HepG2 (cell line): Measurements from ENCODE around the gene PIGZ. TPM values are rescaled to one million over a fixed set of nuclear protein-coding genes. Genes with fewer than 3 reads are reported as not detected.
A peak's percentile ranks its signal among the peaks of the same experiment; 100 is the strongest.

ENCODE experiments used
- ATAC-seq: fragments of 200-7000 bp; cut with Tn5 transposase; 3 replicates; pipeline ENCODE4 v1.9.1; 2020; ENCODE audit warnings: mild to moderate bottlenecking, moderate library complexity
- BruUV-seq: library from RNA; stranded (reverse); fragments of 400-500 nt; replicated peaks from 2 replicates; lab custom pipeline; 2021; lab: Mats Ljungman, UMichigan
- CTCF ChIA-PET: fragments of 300-600 bp; formaldehyde crosslinking; extraction: SDS; loops from one replicate; lab custom pipeline; 2021; ENCODE audit warnings: low total read pairs, inconsistent platforms, low intra/inter-chr PET ratio; lab: Yijun Ruan, JAX
- POLR2A ChIA-PET: fragments of 350-600 bp; sonication (Branson Sonifier 250); formaldehyde crosslinking; loops from one replicate; lab custom pipeline; 2020; ENCODE audit warnings: antibody characterized with exemption, inconsistent platforms; lab: Yijun Ruan, JAX
- DNase-seq: peaks from one replicate; pipeline ENCODE4 v3.0.0-alpha.2; 2015; ENCODE audit warnings: low spot score
- FAIRE-seq: peaks from 3 replicates; lab custom pipeline; 2011; peaks lifted over from hg19 to GRCh38; lab: Jason Lieb, UNC
- H2AFZ ChIP-seq: one replicate; pipeline ENCODE4 v1.6.1; 2011; ENCODE audit warnings: low read length, inconsistent platforms
- H3K27ac ChIP-seq: fragments of 300-600 bp; 3 replicates; pipeline ENCODE4 v1.8.0; 2011; ENCODE audit warnings: mixed run types, mild to moderate bottlenecking, mixed read lengths, low read length, inconsistent platforms; ENCODE audit not compliant: insufficient read depth; ENCODE audit errors: extremely low read length
- H3K27me3 ChIP-seq, 2 experiments: fragments of 200-600 bp in 1 of 2; 2 replicates in 1 of 2; 3 replicates in 1 of 2; pipeline versions ENCODE4 v1.6.0 to v1.8.0; 2011; ENCODE audit warnings: low read length in 2 of 2, mild to moderate bottlenecking in 2 of 2, moderate library complexity in 2 of 2, inconsistent platforms in 1 of 2; ENCODE audit not compliant: insufficient read depth in 2 of 2, control insufficient read depth in 1 of 2
- H3K36me3 ChIP-seq, 2 experiments: fragments of 200-600 bp in 1 of 2; replicated peaks in 1 of 2; 2 replicates in 1 of 2; 3 replicates in 1 of 2; pipeline versions ENCODE4 v1.5.1 to v1.8.0; 2011; ENCODE audit warnings: low read length in 2 of 2, inconsistent platforms in 1 of 2; ENCODE audit not compliant: insufficient read depth in 2 of 2, control insufficient read depth in 1 of 2
- H3K4me1 ChIP-seq: 2 replicates; pipeline ENCODE4 v1.5.1; 2012; ENCODE audit warnings: low read length, inconsistent platforms; ENCODE audit not compliant: insufficient read depth
- H3K4me2 ChIP-seq: 2 replicates; pipeline ENCODE4 v1.6.0; 2011; ENCODE audit warnings: low read depth, low read length, inconsistent platforms
- H3K4me3 ChIP-seq, 3 experiments: fragments of 200-600 bp in 1 of 3; sonication (generic), shearing (Covaris generic) in 1 of 3; replicated peaks in 1 of 3; 2 replicates each; pipeline ENCODE4 v1.5.1; 2011 to 2016; ENCODE audit warnings: low read length in 3 of 3, inconsistent platforms in 2 of 3, low read depth in 2 of 3, mild to moderate bottlenecking in 2 of 3, control low read depth in 1 of 3, mixed read lengths in 1 of 3; ENCODE audit not compliant: insufficient read depth in 1 of 3
- H3K79me2 ChIP-seq: one replicate; pipeline ENCODE4 v1.6.1; 2011; ENCODE audit warnings: low read length, inconsistent platforms; ENCODE audit not compliant: insufficient read depth
- H3K9ac ChIP-seq: 2 replicates; pipeline ENCODE4 v1.6.0; 2011; ENCODE audit warnings: mild to moderate bottlenecking, low read depth, low read length, inconsistent platforms; ENCODE audit not compliant: insufficient read depth
- H3K9me3 ChIP-seq: 2 replicates; pipeline ENCODE4 v1.5.1; 2012; ENCODE audit warnings: mild to moderate bottlenecking, low read length
- H4K20me1 ChIP-seq: 2 replicates; pipeline ENCODE4 v1.6.0; 2011; ENCODE audit warnings: inconsistent platforms, mild to moderate bottlenecking, low read length, moderate library complexity; ENCODE audit not compliant: insufficient read depth
- ZNF687 ChIP-seq: sonication (generic); formaldehyde crosslinking; IDR thresholded peaks from 2 replicates; pipeline ENCODE4 v1.5.1; 2020; ENCODE audit warnings: mild to moderate bottlenecking, missing genetic modification reagents, moderate library complexity
- WGBS: methylation state at CpG from one replicate; pipeline ENCODE4 v1.1.6; 2017; ENCODE audit warnings: low lambda C conversion rate; 5-methylcytosine and 5-hydroxymethylcytosine counted together
- in situ Hi-C: cut with HindIII; loops from 2 replicates; pipeline ENCODE4 v1.10.0; 2017; ENCODE audit warnings: low pct_unique_long_range_greater_than_20kb; ENCODE audit not compliant: extremely low pct_ligation_motif_present
- intact Hi-C: fragments of 100-400 bp; cut with micrococcal nuclease; formaldehyde crosslinking; loops from one replicate; pipeline ENCODE4 v1.10.0; 2022; ENCODE audit not compliant: unreplicated experiment
- polyA plus RNA-seq, 8 experiments: library from polyadenylated mRNA; depleted of rRNA in 3 of 8; stranded (reverse) in 7 of 8; unstranded in 1 of 8; fragments of >200 nt; fragmentation: Illumina TruSeq in 4 of 8; extraction: Trizol in 4 of 8; gene quantifications; 2 replicates each; pipeline versions ENCODE4 v1.2.1 to v1.2.3, GENCODE V29; 2011 to 2016; ENCODE audit warnings: low read depth in 4 of 8, missing spikeins in 1 of 8, mixed read lengths in 1 of 8; ENCODE audit not compliant: insufficient read depth in 1 of 8
- total RNA-seq, 5 experiments: library from RNA; depleted of rRNA; stranded (reverse); fragments of >200 nt; fragmentation: Illumina TruSeq; extraction: Trizol; gene quantifications; 2 replicates each; pipeline ENCODE4 v1.2.3, GENCODE V29; 2016; ENCODE audit warnings: low read depth in 1 of 5
- TF ChIP-seq, protein P1 (sequence below): sonication (generic); formaldehyde crosslinking; conservative IDR thresholded peaks from 2 replicates; pipeline ENCODE4 v1.5.0; 2020; ENCODE audit warnings: missing genetic modification reagents

Gene PIGZ
- total and polyA plus RNA-seq, 2 of the 13 experiments (the other 11 are each of a cell fraction or from before 2014, with no cell fraction given): 4.7 to 60.5 TPM

GRCh38 chr3:196998966-196999760, 30.5 kb upstream of the PIGZ start:
- no peak for DNase-seq
- Histone ChIP-seq H3K4me3 (no peak overlapping the region), H4K20me1 (no peaks in the 10 kb centered on the region), H3K9me3 (no peaks in the 10 kb centered on the region), H3K27ac (no peak overlapping the region), H3K9ac (no peak overlapping the region), H3K79me2 (no peaks in the 10 kb centered on the region), H2AFZ (no peak overlapping the region), H3K27me3 (no peaks in the 10 kb centered on the region), H3K4me1 (peaks cover 42% of the 10 kb centered on the region), H3K4me2 (no peak overlapping the region), H3K36me3 (no peaks in the 10 kb centered on the region)
- no TSS peak for BruUV-seq
- POLR2A ChIA-PET: no interaction called here
- in situ Hi-C loops (loop anchor here (25.0 kb wide), 1 partner anchor 513 kb away; no protein-coding TSS in a partner anchor), intact Hi-C loops (no loop called here)
- 79% methylated on average over 12 of the region's 21 CpGs for WGBS
- FAIRE-seq: no peak
- CTCF ChIA-PET: no interaction called here
- ATAC-seq: no peak
- TF ChIP-seq, protein P1, sequence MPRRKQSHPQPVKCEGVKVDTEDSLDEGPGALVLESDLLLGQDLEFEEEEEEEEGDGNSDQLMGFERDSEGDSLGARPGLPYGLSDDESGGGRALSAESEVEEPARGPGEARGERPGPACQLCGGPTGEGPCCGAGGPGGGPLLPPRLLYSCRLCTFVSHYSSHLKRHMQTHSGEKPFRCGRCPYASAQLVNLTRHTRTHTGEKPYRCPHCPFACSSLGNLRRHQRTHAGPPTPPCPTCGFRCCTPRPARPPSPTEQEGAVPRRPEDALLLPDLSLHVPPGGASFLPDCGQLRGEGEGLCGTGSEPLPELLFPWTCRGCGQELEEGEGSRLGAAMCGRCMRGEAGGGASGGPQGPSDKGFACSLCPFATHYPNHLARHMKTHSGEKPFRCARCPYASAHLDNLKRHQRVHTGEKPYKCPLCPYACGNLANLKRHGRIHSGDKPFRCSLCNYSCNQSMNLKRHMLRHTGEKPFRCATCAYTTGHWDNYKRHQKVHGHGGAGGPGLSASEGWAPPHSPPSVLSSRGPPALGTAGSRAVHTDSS (CRISPR knock-in tag): no peak
- TF ChIP-seq ZNF687 (CRISPR knock-in tag): 0 out of 2 replicates have a peak, but pooled peaks have one; percentile 25
